Uterus (tissue), 4 donors: Measurements from ENCODE around the gene BRCA2. TPM values are rescaled to one million over a fixed set of nuclear protein-coding genes. Genes with fewer than 3 reads are reported as not detected.
A peak's percentile ranks its signal among the peaks of the same experiment; 100 is the strongest.

Experiments used
- DNase-seq, 2 donors: peaks; one replicate each; pipeline ENCODE4 v3.0.0-alpha.2; 2019 to 2020
- H3K27ac ChIP-seq, 2 donors: fragments of 200-600 bp; sonication (generic); 1 replicate in 1 of 2; 2 replicates in 1 of 2; pipeline ENCODE4 v1.5.1; 2016 to 2018
- H3K27me3 ChIP-seq, 2 donors: fragments of 200-600 bp; sonication (generic); one replicate each; pipeline ENCODE4 v1.5.1; 2018 to 2019; ENCODE audit warnings: control low read depth in 1 of 2
- H3K36me3 ChIP-seq, 2 donors: fragments of 200-600 bp; sonication (generic); one replicate each; pipeline ENCODE4 v1.5.1; 2019; ENCODE audit warnings: control low read depth in 1 of 2
- H3K4me1 ChIP-seq, 2 donors: fragments of 200-600 bp; sonication (generic); one replicate each; pipeline ENCODE4 v1.5.1; 2018 to 2019; ENCODE audit warnings: control low read depth in 1 of 2
- H3K4me3 ChIP-seq, 2 donors: fragments of 200-600 bp; sonication (generic); 1 replicate in 1 of 2; 2 replicates in 1 of 2; pipeline ENCODE4 v1.5.1; 2018 to 2019; ENCODE audit warnings: mild to moderate bottlenecking in 1 of 2
- H3K9me3 ChIP-seq, 2 donors: fragments of 200-600 bp; sonication (generic); one replicate each; pipeline ENCODE4 v1.5.1; 2019; ENCODE audit warnings: control low read depth in 1 of 2
- POLR2A ChIP-seq, 2 donors: fragments of 450-650 bp; IDR thresholded peaks; one replicate each; pipeline ENCODE4 v1.6.1; 2016; ENCODE audit warnings: antibody characterized with exemption in 2 of 2, mild to moderate bottlenecking in 1 of 2, moderate library complexity in 1 of 2
- intact Hi-C: fragments of 100-400 bp; cut with DNase I; formaldehyde crosslinking; loops from one replicate; pipeline ENCODE4 v1.15.1; 2023; ENCODE audit warnings: low total_unique reads
- total RNA-seq, 4 donors: library from RNA; depleted of rRNA in 3 of 4; stranded (reverse); fragments of >200 nt in 3 of 4; gene quantifications; one replicate each; pipeline versions ENCODE4 v1.1.0 to v1.2.4, GENCODE V29; 2014 to 2023
- TF ChIP-seq, protein P1 (sequence below), 4 experiments: fragments of 200-600 bp in 2 of 4; fragments of 450-650 bp in 2 of 4; sonication (generic) in 2 of 4; IDR thresholded peaks; one replicate each; pipeline ENCODE4 v1.5.1; 2016 to 2019; ENCODE audit warnings: antibody characterized with exemption in 4 of 4, mild to moderate bottlenecking in 2 of 4, moderate library complexity in 1 of 4
- donor health status: DM: yes; HTN: yes; CAD: no.

BRCA2 gene, protein sequence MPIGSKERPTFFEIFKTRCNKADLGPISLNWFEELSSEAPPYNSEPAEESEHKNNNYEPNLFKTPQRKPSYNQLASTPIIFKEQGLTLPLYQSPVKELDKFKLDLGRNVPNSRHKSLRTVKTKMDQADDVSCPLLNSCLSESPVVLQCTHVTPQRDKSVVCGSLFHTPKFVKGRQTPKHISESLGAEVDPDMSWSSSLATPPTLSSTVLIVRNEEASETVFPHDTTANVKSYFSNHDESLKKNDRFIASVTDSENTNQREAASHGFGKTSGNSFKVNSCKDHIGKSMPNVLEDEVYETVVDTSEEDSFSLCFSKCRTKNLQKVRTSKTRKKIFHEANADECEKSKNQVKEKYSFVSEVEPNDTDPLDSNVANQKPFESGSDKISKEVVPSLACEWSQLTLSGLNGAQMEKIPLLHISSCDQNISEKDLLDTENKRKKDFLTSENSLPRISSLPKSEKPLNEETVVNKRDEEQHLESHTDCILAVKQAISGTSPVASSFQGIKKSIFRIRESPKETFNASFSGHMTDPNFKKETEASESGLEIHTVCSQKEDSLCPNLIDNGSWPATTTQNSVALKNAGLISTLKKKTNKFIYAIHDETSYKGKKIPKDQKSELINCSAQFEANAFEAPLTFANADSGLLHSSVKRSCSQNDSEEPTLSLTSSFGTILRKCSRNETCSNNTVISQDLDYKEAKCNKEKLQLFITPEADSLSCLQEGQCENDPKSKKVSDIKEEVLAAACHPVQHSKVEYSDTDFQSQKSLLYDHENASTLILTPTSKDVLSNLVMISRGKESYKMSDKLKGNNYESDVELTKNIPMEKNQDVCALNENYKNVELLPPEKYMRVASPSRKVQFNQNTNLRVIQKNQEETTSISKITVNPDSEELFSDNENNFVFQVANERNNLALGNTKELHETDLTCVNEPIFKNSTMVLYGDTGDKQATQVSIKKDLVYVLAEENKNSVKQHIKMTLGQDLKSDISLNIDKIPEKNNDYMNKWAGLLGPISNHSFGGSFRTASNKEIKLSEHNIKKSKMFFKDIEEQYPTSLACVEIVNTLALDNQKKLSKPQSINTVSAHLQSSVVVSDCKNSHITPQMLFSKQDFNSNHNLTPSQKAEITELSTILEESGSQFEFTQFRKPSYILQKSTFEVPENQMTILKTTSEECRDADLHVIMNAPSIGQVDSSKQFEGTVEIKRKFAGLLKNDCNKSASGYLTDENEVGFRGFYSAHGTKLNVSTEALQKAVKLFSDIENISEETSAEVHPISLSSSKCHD (N-terminal part only)
- total RNA-seq = 10 to 100 TPM in 1 of 4 donors, 1 to 10 TPM in 1, under 1 TPM in 2; 0.26 to 11.5 (median 0.89) TPM

DNA sequence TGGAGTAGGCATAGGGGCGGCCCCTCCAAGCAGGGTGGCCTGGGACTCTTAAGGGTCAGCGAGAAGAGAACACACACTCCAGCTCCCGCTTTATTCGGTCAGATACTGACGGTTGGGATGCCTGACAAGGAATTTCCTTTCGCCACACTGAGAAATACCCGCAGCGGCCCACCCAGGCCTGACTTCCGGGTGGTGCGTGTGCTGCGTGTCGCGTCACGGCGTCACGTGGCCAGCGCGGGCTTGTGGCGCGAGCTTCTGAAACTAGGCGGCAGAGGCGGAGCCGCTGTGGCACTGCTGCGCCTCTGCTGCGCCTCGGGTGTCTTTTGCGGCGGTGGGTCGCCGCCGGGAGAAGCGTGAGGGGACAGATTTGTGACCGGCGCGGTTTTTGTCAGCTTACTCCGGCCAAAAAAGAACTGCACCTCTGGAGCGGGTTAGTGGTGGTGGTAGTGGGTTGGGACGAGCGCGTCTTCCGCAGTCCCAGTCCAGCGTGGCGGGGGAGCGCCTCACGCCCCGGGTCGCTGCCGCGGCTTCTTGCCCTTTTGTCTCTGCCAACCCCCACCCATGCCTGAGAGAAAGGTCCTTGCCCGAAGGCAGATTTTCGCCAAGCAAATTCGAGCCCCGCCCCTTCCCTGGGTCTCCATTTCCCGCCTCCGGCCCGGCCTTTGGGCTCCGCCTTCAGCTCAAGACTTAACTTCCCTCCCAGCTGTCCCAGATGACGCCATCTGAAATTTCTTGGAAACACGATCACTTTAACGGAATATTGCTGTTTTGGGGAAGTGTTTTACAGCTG is at the start of gene BRCA2, which contains the start of gene ZAR1L:
BRCA2 (plus strand) TSS at position 271 of the 790 bp plus-strand sequence. CDS start 953 bp downstream, outside the sequence.
ZAR1L (minus strand) TSS at position 126 of the 790 bp plus-strand sequence. CDS start 3,438 bp downstream, outside the sequence.
- Histone ChIP-seq H3K27ac (peak within 1 kb of the TSS; percentile 93 to 97), H3K4me1 (no peaks in the 10 kb centered on the region), H3K36me3 (no peaks in the 10 kb centered on the region), H3K9me3 (no peaks in the 10 kb centered on the region), H3K4me3 (peak within 1 kb of the TSS; percentile 62 to 65), H3K27me3 (no peaks in the 10 kb centered on the region)
- DNase-seq = peak; percentile 85
- peak; percentile 55 to 66 for TF ChIP-seq POLR2A (IDR thresholded peaks at IDR 0.05)
- TF ChIP-seq, protein P1, sequence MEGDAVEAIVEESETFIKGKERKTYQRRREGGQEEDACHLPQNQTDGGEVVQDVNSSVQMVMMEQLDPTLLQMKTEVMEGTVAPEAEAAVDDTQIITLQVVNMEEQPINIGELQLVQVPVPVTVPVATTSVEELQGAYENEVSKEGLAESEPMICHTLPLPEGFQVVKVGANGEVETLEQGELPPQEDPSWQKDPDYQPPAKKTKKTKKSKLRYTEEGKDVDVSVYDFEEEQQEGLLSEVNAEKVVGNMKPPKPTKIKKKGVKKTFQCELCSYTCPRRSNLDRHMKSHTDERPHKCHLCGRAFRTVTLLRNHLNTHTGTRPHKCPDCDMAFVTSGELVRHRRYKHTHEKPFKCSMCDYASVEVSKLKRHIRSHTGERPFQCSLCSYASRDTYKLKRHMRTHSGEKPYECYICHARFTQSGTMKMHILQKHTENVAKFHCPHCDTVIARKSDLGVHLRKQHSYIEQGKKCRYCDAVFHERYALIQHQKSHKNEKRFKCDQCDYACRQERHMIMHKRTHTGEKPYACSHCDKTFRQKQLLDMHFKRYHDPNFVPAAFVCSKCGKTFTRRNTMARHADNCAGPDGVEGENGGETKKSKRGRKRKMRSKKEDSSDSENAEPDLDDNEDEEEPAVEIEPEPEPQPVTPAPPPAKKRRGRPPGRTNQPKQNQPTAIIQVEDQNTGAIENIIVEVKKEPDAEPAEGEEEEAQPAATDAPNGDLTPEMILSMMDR (IDR thresholded peaks at IDR 0.05) = peak in 1 of 4 experiments; percentile 5
- intact Hi-C loops = no loop called here

DNA sequence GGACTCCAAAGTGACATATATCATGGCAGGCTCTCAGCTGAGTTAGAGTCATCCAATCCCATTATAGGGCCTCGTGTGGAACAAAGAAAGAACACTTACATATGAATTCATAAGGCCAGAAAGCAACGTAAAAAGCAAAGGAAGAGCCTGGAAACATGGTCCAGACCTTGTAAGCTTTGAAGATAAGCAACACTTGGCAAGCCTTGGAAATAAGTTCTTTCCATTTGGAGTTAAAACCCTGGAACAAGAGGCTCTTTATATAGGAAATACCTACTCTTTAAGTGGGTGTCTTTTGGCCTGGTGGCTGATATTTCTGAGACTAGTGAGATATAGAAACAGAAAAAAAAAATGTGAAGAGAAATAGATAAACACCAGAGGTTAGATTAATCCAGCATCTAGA is 49.6 kb upstream of the BRCA2 start:
- Histone ChIP-seq H3K27me3 (no peaks in the 10 kb centered on the region), H3K27ac (peak overlapping the region in 1 of 2 donors; percentile 88), H3K36me3 (no peaks in the 10 kb centered on the region)

DNA sequence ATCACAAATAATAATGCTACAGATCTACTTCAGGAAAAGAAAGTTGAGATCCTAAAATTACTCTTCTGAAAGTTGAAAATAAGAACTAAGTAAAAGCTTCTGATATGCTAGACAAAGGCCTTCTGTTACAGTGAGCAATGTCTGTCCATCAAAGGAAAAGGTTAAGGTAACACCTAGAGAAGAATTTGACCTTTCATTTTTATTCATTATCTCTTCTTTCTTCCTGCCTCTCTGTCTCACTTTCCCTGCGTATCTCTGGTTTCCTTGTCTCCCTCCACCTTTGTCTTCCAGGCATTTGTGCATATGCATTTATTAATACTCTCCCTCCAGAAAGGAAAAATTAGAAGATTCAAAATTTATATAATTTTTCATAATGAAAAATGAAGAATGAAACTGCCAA is 49.2 kb upstream of the BRCA2 start:
- Histone ChIP-seq H3K36me3 (no peaks in the 10 kb centered on the region), H3K27ac (peak overlapping the region in 1 of 2 donors; percentile 88), H3K4me3 (no peak overlapping the region), H3K27me3 (no peaks in the 10 kb centered on the region), H3K9me3 (no peaks in the 10 kb centered on the region), H3K4me1 (no peaks in the 10 kb centered on the region)
- intact Hi-C loops = no loop called here
- TF ChIP-seq POLR2A (IDR thresholded peaks at IDR 0.05) = no peak
- TF ChIP-seq, protein P1 (IDR thresholded peaks at IDR 0.05) = no peak
- DNase-seq = no peak

More for the DNA sequence above, 49.6 kb upstream of the BRCA2 start:
- TF ChIP-seq POLR2A (IDR thresholded peaks at IDR 0.05) = no peak
- TF ChIP-seq, protein P1 (IDR thresholded peaks at IDR 0.05) = no peak
- Histone ChIP-seq H3K9me3 (no peaks in the 10 kb centered on the region), H3K4me1 (no peaks in the 10 kb centered on the region), H3K4me3 (no peak overlapping the region)
- intact Hi-C loops = no loop called here
- no peak for DNase-seq

DNA sequence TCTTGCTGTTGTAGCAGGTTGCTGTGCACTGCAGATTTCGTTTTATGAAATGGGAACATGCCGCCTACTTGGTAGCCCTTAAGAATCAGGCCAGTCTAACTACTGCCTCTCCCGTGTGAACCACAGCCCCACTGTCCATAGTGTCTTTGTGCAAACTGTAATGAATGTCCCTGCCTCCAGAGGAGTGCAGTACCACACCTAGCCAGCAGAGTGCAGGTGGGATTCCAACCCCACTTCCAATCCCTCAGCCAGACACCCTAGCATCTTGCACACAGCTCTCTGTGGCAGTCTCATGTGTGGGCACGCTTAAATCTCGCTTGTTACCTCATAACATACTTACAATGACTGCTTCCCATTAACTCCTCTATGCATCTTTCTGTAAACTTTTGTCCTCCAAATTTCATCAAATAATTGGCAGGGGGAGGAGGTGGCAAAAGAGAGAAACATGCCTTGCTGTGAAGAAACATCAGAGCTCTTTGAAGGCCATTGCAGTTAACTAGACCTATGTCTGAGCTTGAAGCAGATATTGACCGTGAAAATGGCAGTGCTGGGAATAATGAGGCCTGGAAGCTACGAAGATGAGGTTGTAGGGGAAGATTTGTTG is 47.4 kb upstream of the BRCA2 start:
- no peak for DNase-seq
- H3K4me1 ChIP-seq = no peaks in the 10 kb centered on the region
- intact Hi-C loops = no loop called here
- H3K36me3 ChIP-seq = no peaks in the 10 kb centered on the region
- no peaks in the 10 kb centered on the region for H3K27me3 ChIP-seq
- no peak overlapping the region for H3K4me3 ChIP-seq
- no peak overlapping the region for H3K27ac ChIP-seq
- H3K9me3 ChIP-seq = no peaks in the 10 kb centered on the region
- no peak for TF ChIP-seq POLR2A (IDR thresholded peaks at IDR 0.05)
- TF ChIP-seq, protein P1 (IDR thresholded peaks at IDR 0.05) = peak in 2 of 4 experiments; percentile 15 to 36
